PC-3 (cell line): ENCODE results near the gene MCRIP2.

Experiments used
- CTCF ChIP-seq: fragments of 300-600 bp; sonication (generic); conservative IDR thresholded peaks from 2 replicates; pipeline ENCODE4 v1.5.1; 2017; ENCODE audit warnings: antibody characterized with exemption, low read depth, mild to moderate bottlenecking, low read length
- EZH2 ChIP-seq: fragments of 300-600 bp; sonication (generic); IDR thresholded peaks from one replicate; pipeline ENCODE4 v1.6.1; 2017; ENCODE audit warnings: antibody characterized with exemption, mild to moderate bottlenecking, low read length; ENCODE audit not compliant: unreplicated experiment
- EZH2phosphoT487 ChIP-seq: fragments of 300-600 bp; sonication (generic); IDR thresholded peaks from 2 replicates; pipeline ENCODE4 v1.6.1; 2018; ENCODE audit warnings: mild to moderate bottlenecking, antibody characterized with exemption, low read length, borderline replicate concordance

- TF ChIP-seq CTCF: no peak
- no peak for TF ChIP-seq EZH2
- TF ChIP-seq EZH2phosphoT487: no peak
Measured at GRCh38 chr16:678858-679813, 37.5 kb downstream of the MCRIP2 start.
